ENCODE measurements around the gene GPC5. TPM values are rescaled to one million over a fixed set of nuclear protein-coding genes. Genes with fewer than 3 reads are reported as not detected.

Gene GPC5
- total and polyA plus RNA-seq, 4 donors = 0.51 to 22.4 (median 2.0) TPM

DNA sequence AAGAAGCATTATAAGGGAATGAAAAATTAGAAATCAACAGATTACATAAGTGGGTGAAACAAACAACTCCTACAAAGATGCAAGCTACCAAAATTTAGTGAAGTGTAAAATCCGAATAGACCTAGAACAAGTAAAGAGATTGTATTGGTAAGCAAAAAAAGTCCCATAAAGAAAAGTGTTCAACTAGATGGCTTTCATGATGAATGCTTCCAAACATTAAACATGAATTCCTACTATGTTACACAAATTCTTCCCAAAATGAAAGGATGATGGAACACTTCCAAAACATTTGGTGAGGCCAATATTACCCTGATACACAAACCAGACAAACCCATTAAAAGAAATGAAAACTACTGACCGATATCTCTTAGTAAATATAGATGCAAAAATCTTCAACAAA, 139.0 kb downstream of the GPC5 start:
- Histone ChIP-seq H3K4me3 (ENCODE audit: low read depth in 1 of 3, low read length in 3 of 3) (no peak overlapping the region), H3K36me3 (ENCODE audit: control insufficient read depth in 4 of 4, insufficient read depth in 3 of 4, low read depth in 1 of 4, low read length in 3 of 4) (no peaks in the 10 kb centered on the region)
- 92% methylated on average over 2 of the region's 2 CpGs for WGBS

DNA sequence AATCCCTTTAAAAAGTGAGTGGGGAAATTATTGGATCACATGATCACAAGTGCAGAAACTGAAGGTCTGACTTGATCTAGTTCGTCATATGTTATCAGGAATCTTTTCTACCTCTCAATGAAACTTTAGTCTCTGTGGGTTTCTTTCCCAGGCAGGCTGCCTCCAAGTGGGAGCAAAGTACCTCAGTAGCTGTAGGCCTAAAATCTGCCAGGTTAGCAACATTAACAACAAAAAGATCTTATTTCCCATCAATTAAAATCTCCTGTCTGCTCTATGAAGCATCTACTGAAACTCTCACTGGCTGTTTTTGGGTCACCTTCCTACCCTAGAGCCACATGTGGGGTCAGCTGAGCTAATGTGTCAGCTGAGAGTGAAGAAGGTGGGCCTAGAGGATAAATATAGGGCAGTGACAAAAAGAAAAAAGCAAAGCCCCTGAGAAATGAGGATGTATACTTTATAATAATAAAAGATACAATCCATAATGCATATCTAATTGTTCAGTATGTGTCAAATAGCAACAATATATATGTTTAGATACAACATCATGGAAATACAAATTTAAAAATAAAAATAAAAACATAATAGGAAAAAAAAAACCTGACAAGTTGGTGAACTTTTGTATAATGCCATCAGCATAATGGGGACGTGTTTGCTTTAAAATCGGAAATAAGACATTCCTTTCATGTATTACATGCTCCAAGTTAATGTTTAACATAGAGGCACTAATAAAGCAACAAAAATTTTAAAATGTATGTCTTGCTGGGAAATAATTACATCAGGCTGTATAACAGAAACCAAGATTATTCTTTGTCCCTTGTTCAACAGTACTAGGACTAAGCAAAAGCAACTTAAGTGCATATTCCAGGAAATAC, 141.1 kb downstream of the GPC5 start:
- H3K27me3 ChIP-seq (ENCODE audit: control insufficient read depth in 4 of 4, insufficient read depth in 4 of 4, low read length in 3 of 4) = no peaks in the 10 kb centered on the region
- H3K27ac ChIP-seq (ENCODE audit: low read depth in 1 of 2, low read length in 2 of 2) = no peak overlapping the region
- 60% methylated on average over 3 of the region's 3 CpGs for WGBS
- no peak overlapping the region for H3K4me3 ChIP-seq (ENCODE audit: low read depth in 1 of 3, low read length in 3 of 3)
- TF ChIP-seq, protein P1, sequence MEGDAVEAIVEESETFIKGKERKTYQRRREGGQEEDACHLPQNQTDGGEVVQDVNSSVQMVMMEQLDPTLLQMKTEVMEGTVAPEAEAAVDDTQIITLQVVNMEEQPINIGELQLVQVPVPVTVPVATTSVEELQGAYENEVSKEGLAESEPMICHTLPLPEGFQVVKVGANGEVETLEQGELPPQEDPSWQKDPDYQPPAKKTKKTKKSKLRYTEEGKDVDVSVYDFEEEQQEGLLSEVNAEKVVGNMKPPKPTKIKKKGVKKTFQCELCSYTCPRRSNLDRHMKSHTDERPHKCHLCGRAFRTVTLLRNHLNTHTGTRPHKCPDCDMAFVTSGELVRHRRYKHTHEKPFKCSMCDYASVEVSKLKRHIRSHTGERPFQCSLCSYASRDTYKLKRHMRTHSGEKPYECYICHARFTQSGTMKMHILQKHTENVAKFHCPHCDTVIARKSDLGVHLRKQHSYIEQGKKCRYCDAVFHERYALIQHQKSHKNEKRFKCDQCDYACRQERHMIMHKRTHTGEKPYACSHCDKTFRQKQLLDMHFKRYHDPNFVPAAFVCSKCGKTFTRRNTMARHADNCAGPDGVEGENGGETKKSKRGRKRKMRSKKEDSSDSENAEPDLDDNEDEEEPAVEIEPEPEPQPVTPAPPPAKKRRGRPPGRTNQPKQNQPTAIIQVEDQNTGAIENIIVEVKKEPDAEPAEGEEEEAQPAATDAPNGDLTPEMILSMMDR (IDR thresholded peaks at IDR 0.05; ENCODE audit: low read depth, low read length, missing input control) = no peak
- no peak for TF ChIP-seq FOXA2 (IDR thresholded peaks at IDR 0.05)
- TF ChIP-seq GABPA (IDR thresholded peaks at IDR 0.05 in 1 of 2, conservative IDR thresholded peaks at IDR 0.05 in 1 of 2) = no peak
- TF ChIP-seq, protein P2, sequence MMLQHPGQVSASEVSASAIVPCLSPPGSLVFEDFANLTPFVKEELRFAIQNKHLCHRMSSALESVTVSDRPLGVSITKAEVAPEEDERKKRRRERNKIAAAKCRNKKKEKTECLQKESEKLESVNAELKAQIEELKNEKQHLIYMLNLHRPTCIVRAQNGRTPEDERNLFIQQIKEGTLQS (IDR thresholded peaks at IDR 0.05) = no peak
- no peak for TF ChIP-seq EGR1 (IDR thresholded peaks at IDR 0.05; ENCODE audit: low read depth in 2 of 2)
- TF ChIP-seq, protein P3, sequence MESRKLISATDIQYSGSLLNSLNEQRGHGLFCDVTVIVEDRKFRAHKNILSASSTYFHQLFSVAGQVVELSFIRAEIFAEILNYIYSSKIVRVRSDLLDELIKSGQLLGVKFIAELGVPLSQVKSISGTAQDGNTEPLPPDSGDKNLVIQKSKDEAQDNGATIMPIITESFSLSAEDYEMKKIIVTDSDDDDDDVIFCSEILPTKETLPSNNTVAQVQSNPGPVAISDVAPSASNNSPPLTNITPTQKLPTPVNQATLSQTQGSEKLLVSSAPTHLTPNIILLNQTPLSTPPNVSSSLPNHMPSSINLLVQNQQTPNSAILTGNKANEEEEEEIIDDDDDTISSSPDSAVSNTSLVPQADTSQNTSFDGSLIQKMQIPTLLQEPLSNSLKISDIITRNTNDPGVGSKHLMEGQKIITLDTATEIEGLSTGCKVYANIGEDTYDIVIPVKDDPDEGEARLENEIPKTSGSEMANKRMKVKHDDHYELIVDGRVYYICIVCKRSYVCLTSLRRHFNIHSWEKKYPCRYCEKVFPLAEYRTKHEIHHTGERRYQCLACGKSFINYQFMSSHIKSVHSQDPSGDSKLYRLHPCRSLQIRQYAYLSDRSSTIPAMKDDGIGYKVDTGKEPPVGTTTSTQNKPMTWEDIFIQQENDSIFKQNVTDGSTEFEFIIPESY (IDR thresholded peaks at IDR 0.05) = no peak
- no peak for TF ChIP-seq FOXA1 (IDR thresholded peaks at IDR 0.05)
- no peak for TF ChIP-seq TAF1 (conservative IDR thresholded peaks at IDR 0.05)
- no peak for TF ChIP-seq YY1 (IDR thresholded peaks at IDR 0.05)
- TF ChIP-seq RAD21 (IDR thresholded peaks at IDR 0.05) = no peak
- TF ChIP-seq JUND (IDR thresholded peaks at IDR 0.05) = no peak
- TF ChIP-seq SP1 (IDR thresholded peaks at IDR 0.05) = no peak
- TF ChIP-seq HNF4A (conservative IDR thresholded peaks at IDR 0.05) = no peak
- TF ChIP-seq HNF4G (IDR thresholded peaks at IDR 0.05) = no peak
- TF ChIP-seq NR2F2 (IDR thresholded peaks at IDR 0.05) = no peak
- TF ChIP-seq, protein P4, sequence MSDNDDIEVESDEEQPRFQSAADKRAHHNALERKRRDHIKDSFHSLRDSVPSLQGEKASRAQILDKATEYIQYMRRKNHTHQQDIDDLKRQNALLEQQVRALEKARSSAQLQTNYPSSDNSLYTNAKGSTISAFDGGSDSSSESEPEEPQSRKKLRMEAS (IDR thresholded peaks at IDR 0.05) = no peak
- TF ChIP-seq, protein P5, sequence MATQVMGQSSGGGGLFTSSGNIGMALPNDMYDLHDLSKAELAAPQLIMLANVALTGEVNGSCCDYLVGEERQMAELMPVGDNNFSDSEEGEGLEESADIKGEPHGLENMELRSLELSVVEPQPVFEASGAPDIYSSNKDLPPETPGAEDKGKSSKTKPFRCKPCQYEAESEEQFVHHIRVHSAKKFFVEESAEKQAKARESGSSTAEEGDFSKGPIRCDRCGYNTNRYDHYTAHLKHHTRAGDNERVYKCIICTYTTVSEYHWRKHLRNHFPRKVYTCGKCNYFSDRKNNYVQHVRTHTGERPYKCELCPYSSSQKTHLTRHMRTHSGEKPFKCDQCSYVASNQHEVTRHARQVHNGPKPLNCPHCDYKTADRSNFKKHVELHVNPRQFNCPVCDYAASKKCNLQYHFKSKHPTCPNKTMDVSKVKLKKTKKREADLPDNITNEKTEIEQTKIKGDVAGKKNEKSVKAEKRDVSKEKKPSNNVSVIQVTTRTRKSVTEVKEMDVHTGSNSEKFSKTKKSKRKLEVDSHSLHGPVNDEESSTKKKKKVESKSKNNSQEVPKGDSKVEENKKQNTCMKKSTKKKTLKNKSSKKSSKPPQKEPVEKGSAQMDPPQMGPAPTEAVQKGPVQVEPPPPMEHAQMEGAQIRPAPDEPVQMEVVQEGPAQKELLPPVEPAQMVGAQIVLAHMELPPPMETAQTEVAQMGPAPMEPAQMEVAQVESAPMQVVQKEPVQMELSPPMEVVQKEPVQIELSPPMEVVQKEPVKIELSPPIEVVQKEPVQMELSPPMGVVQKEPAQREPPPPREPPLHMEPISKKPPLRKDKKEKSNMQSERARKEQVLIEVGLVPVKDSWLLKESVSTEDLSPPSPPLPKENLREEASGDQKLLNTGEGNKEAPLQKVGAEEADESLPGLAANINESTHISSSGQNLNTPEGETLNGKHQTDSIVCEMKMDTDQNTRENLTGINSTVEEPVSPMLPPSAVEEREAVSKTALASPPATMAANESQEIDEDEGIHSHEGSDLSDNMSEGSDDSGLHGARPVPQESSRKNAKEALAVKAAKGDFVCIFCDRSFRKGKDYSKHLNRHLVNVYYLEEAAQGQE (IDR thresholded peaks at IDR 0.05) = no peak
- no peak for TF ChIP-seq RXRA (IDR thresholded peaks at IDR 0.05)
- no peaks in the 10 kb centered on the region for H3K36me3 ChIP-seq (ENCODE audit: control insufficient read depth in 4 of 4, insufficient read depth in 3 of 4, low read depth in 1 of 4, low read length in 3 of 4)
- H3K9me3 ChIP-seq (ENCODE audit: control insufficient read depth in 4 of 4, low read length in 3 of 4) = no peaks in the 10 kb centered on the region
- H3K4me1 ChIP-seq (ENCODE audit: control insufficient read depth in 4 of 4, insufficient read depth in 4 of 4, low read length in 3 of 4) = no peaks in the 10 kb centered on the region
- no peak for DNase-seq (ENCODE audit: low spot score)
- no peak overlapping the region for H3K9ac ChIP-seq (ENCODE audit: low read depth in 1 of 2, low read length in 2 of 2)

More for the DNA sequence above, 139.0 kb downstream of the GPC5 start:
- H3K4me1 ChIP-seq (ENCODE audit: control insufficient read depth in 4 of 4, insufficient read depth in 4 of 4, low read length in 3 of 4) = no peaks in the 10 kb centered on the region
- DNase-seq (ENCODE audit: low spot score) = no peak
- no peaks in the 10 kb centered on the region for H3K9me3 ChIP-seq (ENCODE audit: control insufficient read depth in 4 of 4, low read length in 3 of 4)
- no peaks in the 10 kb centered on the region for H3K27me3 ChIP-seq (ENCODE audit: control insufficient read depth in 4 of 4, insufficient read depth in 4 of 4, low read length in 3 of 4)
- H3K9ac ChIP-seq (ENCODE audit: low read depth in 1 of 2, low read length in 2 of 2) = no peak overlapping the region
- no peak overlapping the region for H3K27ac ChIP-seq (ENCODE audit: low read depth in 1 of 2, low read length in 2 of 2)
- no peak for TF ChIP-seq FOXA1 (IDR thresholded peaks at IDR 0.05)
- TF ChIP-seq, protein P3 (IDR thresholded peaks at IDR 0.05) = no peak
